Hematopoietic multipotent progenitor cell treated with erythropoietin and hydrocortisone succinate and interleukin-3 and kit ligand, for 15 days (in vitro differentiated cells): ENCODE data around the gene RFT1.
A peak's percentile ranks its signal among the peaks of the same experiment; 100 is the strongest.

Source experiments
- DNase-seq: peaks from one replicate; pipeline ENCODE4 v3.0.0-alpha.2; 2015; ENCODE audit warnings: low spot score

RFT1 gene

GRCh38 chr3:53122933-53123305, 7.3 kb downstream of the RFT1 start:
- no peak for DNase-seq

- DNase-seq = no peak
Observed at GRCh38 chr3:53122255-53122932, 7.8 kb downstream of the RFT1 start.

GRCh38 chr3:53120336-53120735, 9.9 kb downstream of the RFT1 start:
- peak; percentile 37 for DNase-seq

GRCh38 chr3:53116956-53117355, 13.3 kb downstream of the RFT1 start:
- DNase-seq = no peak

- DNase-seq = no peak
Observed at GRCh38 chr3:53114412-53115074, 15.7 kb downstream of the RFT1 start.

GRCh38 chr3:53114011-53114400, 16.2 kb downstream of the RFT1 start:
- peak; percentile 87 for DNase-seq

- DNase-seq = no peak
Observed at GRCh38 chr3:53113293-53114010, 16.8 kb downstream of the RFT1 start.

GRCh38 chr3:53111822-53112221, 18.4 kb downstream of the RFT1 start:
- DNase-seq = no peak

- DNase-seq = peak; percentile 36
Observed at GRCh38 chr3:53109891-53110771, 20.1 kb downstream of the RFT1 start.

GRCh38 chr3:53109190-53109589, 21.0 kb downstream of the RFT1 start:
- no peak for DNase-seq

- no peak for DNase-seq
Observed at GRCh38 chr3:53104762-53105161, 25.5 kb downstream of the RFT1 start.

GRCh38 chr3:53103397-53104296, 26.6 kb downstream of the RFT1 start:
- no peak for DNase-seq

- DNase-seq = peak; percentile 59
Observed at GRCh38 chr3:53102601-53103147, 27.6 kb downstream of the RFT1 start.

GRCh38 chr3:53101956-53102355, 28.3 kb downstream of the RFT1 start:
- DNase-seq = no peak

- DNase-seq = no peak
Observed at GRCh38 chr3:53100818-53101466, 29.3 kb downstream of the RFT1 start.

GRCh38 chr3:53097887-53098286, 32.3 kb downstream of the RFT1 start:
- no peak for DNase-seq

- DNase-seq = no peak
Observed at GRCh38 chr3:53092942-53093341, 37.3 kb downstream of the RFT1 start.

GRCh38 chr3:53092216-53092615, 38.0 kb downstream of the RFT1 start:
- DNase-seq = no peak

- no peak for DNase-seq
Observed at GRCh38 chr3:53091011-53091410, 39.2 kb downstream of the RFT1 start.

- DNase-seq = no peak
Observed at GRCh38 chr3:53089511-53089910, 40.7 kb downstream of the RFT1 start.
